ENCODE data around the gene ANAPC7.
"Not testable (repeated sequence)": the region's sequence is repeated elsewhere in the genome, so short reads cannot be mapped to it uniquely, and the experiment has no call there.

ANAPC7 gene

DNA sequence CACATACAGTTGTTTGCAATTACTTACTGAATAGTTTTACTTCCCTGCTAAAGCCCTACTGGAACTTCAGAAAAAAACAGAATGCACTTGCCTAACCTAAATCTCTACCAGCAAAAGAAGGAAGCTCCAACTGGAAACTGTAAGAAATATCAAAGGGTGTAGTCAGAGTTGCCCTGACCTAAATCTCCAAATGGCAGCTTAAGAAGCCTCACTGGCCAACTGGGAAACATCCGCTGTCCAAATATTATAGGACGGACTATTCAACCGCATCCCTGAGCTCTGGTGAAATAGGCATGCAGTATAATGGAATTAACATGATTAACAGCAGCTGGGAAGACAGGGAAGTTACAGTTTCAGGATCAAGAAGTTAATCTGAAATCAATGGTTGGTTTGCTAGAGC, 24.3 kb downstream of the ANAPC7 start:
- TF ChIP-seq, protein P1, sequence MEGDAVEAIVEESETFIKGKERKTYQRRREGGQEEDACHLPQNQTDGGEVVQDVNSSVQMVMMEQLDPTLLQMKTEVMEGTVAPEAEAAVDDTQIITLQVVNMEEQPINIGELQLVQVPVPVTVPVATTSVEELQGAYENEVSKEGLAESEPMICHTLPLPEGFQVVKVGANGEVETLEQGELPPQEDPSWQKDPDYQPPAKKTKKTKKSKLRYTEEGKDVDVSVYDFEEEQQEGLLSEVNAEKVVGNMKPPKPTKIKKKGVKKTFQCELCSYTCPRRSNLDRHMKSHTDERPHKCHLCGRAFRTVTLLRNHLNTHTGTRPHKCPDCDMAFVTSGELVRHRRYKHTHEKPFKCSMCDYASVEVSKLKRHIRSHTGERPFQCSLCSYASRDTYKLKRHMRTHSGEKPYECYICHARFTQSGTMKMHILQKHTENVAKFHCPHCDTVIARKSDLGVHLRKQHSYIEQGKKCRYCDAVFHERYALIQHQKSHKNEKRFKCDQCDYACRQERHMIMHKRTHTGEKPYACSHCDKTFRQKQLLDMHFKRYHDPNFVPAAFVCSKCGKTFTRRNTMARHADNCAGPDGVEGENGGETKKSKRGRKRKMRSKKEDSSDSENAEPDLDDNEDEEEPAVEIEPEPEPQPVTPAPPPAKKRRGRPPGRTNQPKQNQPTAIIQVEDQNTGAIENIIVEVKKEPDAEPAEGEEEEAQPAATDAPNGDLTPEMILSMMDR (conservative IDR thresholded peaks at IDR 0.05; ENCODE audit: low read length) = no peak
- TF ChIP-seq EZH2phosphoT487 (IDR thresholded peaks at IDR 0.05; ENCODE audit: borderline replicate concordance) = no peak
- Histone ChIP-seq H3K79me2 (ENCODE audit: insufficient read depth, low read length) (no peaks in the 10 kb centered on the region), H2AFZ (ENCODE audit: low read length) (no peak overlapping the region), H3K4me2 (ENCODE audit: low read depth, low read length, poor library complexity, severe bottlenecking) (no peak overlapping the region), H3K9me3 (ENCODE audit: insufficient read depth, low read depth, low read length) (no peaks in the 10 kb centered on the region), H3K27me3 (ENCODE audit: insufficient read depth, low read length, poor library complexity, severe bottlenecking) (no peaks in the 10 kb centered on the region), H3K36me3 (ENCODE audit: insufficient read depth, low read length) (peaks cover 74% of the 10 kb centered on the region; the same call in 1 of the 2 replicates), H3K4me3 (ENCODE audit: low read length, poor library complexity, severe bottlenecking) (no peak overlapping the region), H3K4me1 (ENCODE audit: insufficient read depth, low read length, poor library complexity, severe bottlenecking) (no peaks in the 10 kb centered on the region), H4K20me1 (ENCODE audit: insufficient read depth, low read length, poor library complexity, severe bottlenecking) (no peaks in the 10 kb centered on the region), H3F3A (ENCODE audit: low read depth) (no peaks in the 10 kb centered on the region), H3K9ac (ENCODE audit: low read depth, low read length, poor library complexity, severe bottlenecking) (no peak overlapping the region), H3K9me2 (replicated peaks; ENCODE audit: low read depth, low read length) (no peaks in the 10 kb centered on the region)

GRCh38 chr12:110378131-110378790, 25.2 kb downstream of the ANAPC7 start:
- not testable (repeated sequence) for H3F3A ChIP-seq (ENCODE audit: low read depth); H4K20me1 ChIP-seq (ENCODE audit: insufficient read depth, low read length, poor library complexity, severe bottlenecking); H3K4me1 ChIP-seq (ENCODE audit: insufficient read depth, low read length, poor library complexity, severe bottlenecking); H3K9ac ChIP-seq (ENCODE audit: low read depth, low read length, poor library complexity, severe bottlenecking); H2AFZ ChIP-seq (ENCODE audit: low read length); H3K9me3 ChIP-seq (ENCODE audit: insufficient read depth, low read depth, low read length); H3K27me3 ChIP-seq (ENCODE audit: insufficient read depth, low read length, poor library complexity, severe bottlenecking); H3K4me3 ChIP-seq (ENCODE audit: low read length, poor library complexity, severe bottlenecking); H3K4me2 ChIP-seq (ENCODE audit: low read depth, low read length, poor library complexity, severe bottlenecking); H3K79me2 ChIP-seq (ENCODE audit: insufficient read depth, low read length); H3K9me2 ChIP-seq (replicated peaks; ENCODE audit: low read depth, low read length)
- H3K36me3 ChIP-seq (ENCODE audit: insufficient read depth, low read length) = peaks cover 81% of the 10 kb centered on the region; the same call in 1 of the 2 replicates

GRCh38 chr12:110373962-110374611, 29.4 kb downstream of the ANAPC7 start:
- H3K36me3 ChIP-seq (ENCODE audit: insufficient read depth, low read length) = peaks cover 80% of the 10 kb centered on the region; the same call in 1 of the 2 replicates

More at GRCh38 chr12:110373962-110374611, 29.4 kb downstream of the ANAPC7 start:
- Histone ChIP-seq H3K9me2 (replicated peaks; ENCODE audit: low read depth, low read length) (no peaks in the 10 kb centered on the region), H3K4me1 (ENCODE audit: insufficient read depth, low read length, poor library complexity, severe bottlenecking) (no peaks in the 10 kb centered on the region), H3F3A (ENCODE audit: low read depth) (no peaks in the 10 kb centered on the region), H3K4me3 (ENCODE audit: low read length, poor library complexity, severe bottlenecking) (no peak overlapping the region), H3K79me2 (ENCODE audit: insufficient read depth, low read length) (no peaks in the 10 kb centered on the region), H4K20me1 (ENCODE audit: insufficient read depth, low read length, poor library complexity, severe bottlenecking) (no peaks in the 10 kb centered on the region), H3K9me3 (ENCODE audit: insufficient read depth, low read depth, low read length) (no peaks in the 10 kb centered on the region), H3K4me2 (ENCODE audit: low read depth, low read length, poor library complexity, severe bottlenecking) (no peak overlapping the region), H3K9ac (ENCODE audit: low read depth, low read length, poor library complexity, severe bottlenecking) (no peak overlapping the region), H3K27me3 (ENCODE audit: insufficient read depth, low read length, poor library complexity, severe bottlenecking) (no peaks in the 10 kb centered on the region), H2AFZ (ENCODE audit: low read length) (no peak overlapping the region)
- TF ChIP-seq EZH2phosphoT487 (IDR thresholded peaks at IDR 0.05; ENCODE audit: borderline replicate concordance) = no peak
- TF ChIP-seq, protein P1 (conservative IDR thresholded peaks at IDR 0.05; ENCODE audit: low read length) = no peak

Data from Loucy (cell line).